HCT116 (cell line): ENCODE results near the gene UBAP2L. TPM values are rescaled to one million over a fixed set of nuclear protein-coding genes. Genes with fewer than 3 reads are reported as not detected.

Source experiments
- ATAC-seq: fragments of 200-7000 bp; cut with Tn5 transposase; 2 replicates; pipeline ENCODE4 v1.9.1; 2020; ENCODE audit warnings: mild to moderate bottlenecking, moderate library complexity
- BruUV-seq: library from RNA; stranded (reverse); fragments of 400-500 nt; replicated peaks from 2 replicates; lab custom pipeline; 2021; lab: Mats Ljungman, UMichigan
- CTCF ChIA-PET: fragments of 300-600 bp; sonication (Branson Sonifier 250); formaldehyde crosslinking; loops from one replicate; lab custom pipeline; 2021; ENCODE audit warnings: antibody characterized with exemption; lab: Charles Lee
- POLR2A ChIA-PET: fragments of 300-600, 350-600 bp; sonication (Branson Sonifier 250); formaldehyde crosslinking; loops from one replicate; lab custom pipeline; 2021; ENCODE audit warnings: antibody characterized with exemption; lab: Charles Lee
- RAD21 ChIA-PET, 2 experiments: fragments of 300-600 bp; sonication (Branson Sonifier 250); formaldehyde crosslinking; loops; one replicate each; lab custom pipeline; 2023; ENCODE audit warnings: low total read pairs in 2 of 2; ENCODE audit not compliant: uncharacterized antibody in 2 of 2, unreplicated experiment in 2 of 2, low non-redundant PET in 1 of 2; lab: Charles Lee
- DNase-seq: peaks from one replicate; pipeline ENCODE4 v3.0.0-alpha.2; 2010; ENCODE audit warnings: low read depth, low spot score
- H2AFZ ChIP-seq: fragments of 200-600 bp; shearing (Covaris generic), sonication (generic); 2 replicates; pipeline ENCODE4 v1.6.1; 2017; ENCODE audit warnings: low read depth, mixed run types, mixed read lengths, antibody characterized with exemption, low read length; ENCODE audit not compliant: poor library complexity, severe bottlenecking
- H3K27ac ChIP-seq: 2 replicates; pipeline ENCODE4 v1.5.1; 2012; ENCODE audit warnings: low read depth, low read length
- H3K27me3 ChIP-seq: fragments of 200-600 bp; sonication (generic); 2 replicates; pipeline ENCODE4 v1.6.1; 2016; ENCODE audit warnings: mixed run types, low read length, mixed read lengths; ENCODE audit not compliant: insufficient read depth
- H3K36me3 ChIP-seq, 2 experiments: fragments of 200-500 bp in 1 of 2; fragments of 200-600 bp in 1 of 2; sonication (Bioruptor generic) in 1 of 2; sonication (generic) in 1 of 2; 2 replicates each; pipeline versions ENCODE4 v1.5.1 to v1.6.1; 2014 to 2016; ENCODE audit warnings: low read length in 2 of 2, inconsistent platforms in 1 of 2, mixed read lengths in 1 of 2, mixed run types in 1 of 2; ENCODE audit not compliant: insufficient read depth in 2 of 2, control insufficient read depth in 1 of 2
- H3K4me1 ChIP-seq, 2 experiments: fragments of 200-600 bp in 1 of 2; sonication (generic) in 1 of 2; 2 replicates each; pipeline versions ENCODE4 v1.5.1 to v1.6.1; 2012 to 2017; ENCODE audit warnings: low read length in 2 of 2, inconsistent platforms in 1 of 2, mild to moderate bottlenecking in 1 of 2, mixed read lengths in 1 of 2, mixed run types in 1 of 2, moderate library complexity in 1 of 2; ENCODE audit not compliant: insufficient read depth in 2 of 2, control insufficient read depth in 1 of 2
- H3K4me2 ChIP-seq: fragments of 200-600 bp; sonication (generic); 2 replicates; pipeline ENCODE4 v1.6.1; 2017; ENCODE audit warnings: mixed run types, low read length, mixed read lengths
- H3K4me3 ChIP-seq, 2 experiments: fragments of 200-600 bp in 1 of 2; sonication (generic) in 1 of 2; replicated peaks in 1 of 2; 2 replicates each; pipeline ENCODE4 v1.5.1; 2011 to 2016; ENCODE audit warnings: low read length in 2 of 2, control low read depth in 1 of 2, low read depth in 1 of 2, mild to moderate bottlenecking in 1 of 2, mixed read lengths in 1 of 2, mixed run types in 1 of 2
- H3K79me2 ChIP-seq: fragments of 200-600 bp; sonication (generic); 2 replicates; pipeline ENCODE4 v1.6.1; 2017; ENCODE audit warnings: mild to moderate bottlenecking, mixed run types, low read length, moderate library complexity, mixed read lengths; ENCODE audit not compliant: insufficient read depth
- H3K9ac ChIP-seq: fragments of 200-600 bp; sonication (generic); 2 replicates; pipeline ENCODE4 v1.6.1; 2016; ENCODE audit warnings: low read length, mixed read lengths
- H3K9me2 ChIP-seq: fragments of 200-600 bp; sonication (generic), shearing (Covaris generic); 2 replicates; pipeline ENCODE4 v1.6.1; 2017; ENCODE audit warnings: mixed run types, mild to moderate bottlenecking, moderate library complexity; ENCODE audit not compliant: insufficient read depth
- H3K9me3 ChIP-seq, 2 experiments: fragments of 200-500 bp in 1 of 2; fragments of 200-600 bp in 1 of 2; sonication (Bioruptor generic) in 1 of 2; sonication (generic) in 1 of 2; 2 replicates each; pipeline ENCODE4 v1.6.1; 2014 to 2017; ENCODE audit warnings: low read length in 2 of 2, mixed read lengths in 2 of 2, inconsistent platforms in 1 of 2, low read depth in 1 of 2, mild to moderate bottlenecking in 1 of 2, mixed run types in 1 of 2, moderate library complexity in 1 of 2; ENCODE audit not compliant: control insufficient read depth in 1 of 2, insufficient read depth in 1 of 2
- H4K20me1 ChIP-seq: fragments of 200-600 bp; sonication (generic), shearing (Covaris generic); 2 replicates; pipeline ENCODE4 v1.6.1; 2017; ENCODE audit warnings: mixed run types, mild to moderate bottlenecking, moderate library complexity; ENCODE audit not compliant: insufficient read depth
- ATF3 ChIP-seq: IDR thresholded peaks from 2 replicates; pipeline ENCODE4 v1.6.1; 2012
- CBX3 ChIP-seq: IDR thresholded peaks from 2 replicates; pipeline ENCODE4 v1.6.1; 2012; ENCODE audit warnings: low read depth
- JUND ChIP-seq: IDR thresholded peaks from 2 replicates; pipeline ENCODE4 v1.6.1; 2012
- POLR2AphosphoS5 ChIP-seq: IDR thresholded peaks from 2 replicates; pipeline ENCODE4 v1.6.1; 2011; ENCODE audit warnings: mild to moderate bottlenecking, low read depth, low read length, moderate library complexity
- REST ChIP-seq: IDR thresholded peaks from 2 replicates; pipeline ENCODE4 v1.6.1; 2012; ENCODE audit warnings: low read depth
- SRF ChIP-seq: IDR thresholded peaks from 2 replicates; pipeline ENCODE4 v1.6.1; 2012; ENCODE audit warnings: low read depth
- TCF7L2 ChIP-seq: IDR thresholded peaks from 2 replicates; pipeline ENCODE4 v1.7.0; 2011; ENCODE audit warnings: borderline replicate concordance, inconsistent platforms; ENCODE audit not compliant: insufficient read depth, insufficient read length; ENCODE audit errors: extremely low read depth
- ZBTB33 ChIP-seq: IDR thresholded peaks from 2 replicates; pipeline ENCODE4 v1.6.1; 2011; ENCODE audit warnings: mild to moderate bottlenecking, low read length, moderate library complexity; ENCODE audit not compliant: insufficient replicate concordance; ENCODE audit errors: extremely low read depth
- ZNF274 ChIP-seq: fragments of 200-500 bp; sonication (Bioruptor generic); IDR thresholded peaks from 2 replicates; pipeline ENCODE4 v1.6.1; 2014; ENCODE audit warnings: mild to moderate bottlenecking, low read depth, low read length, inconsistent platforms
- intact Hi-C: fragments of 100-400 bp; cut with micrococcal nuclease; formaldehyde crosslinking; loops from 2 replicates; pipeline ENCODE4 v1.10.0; 2022
- total RNA-seq: library from RNA; stranded (reverse); gene quantifications from one replicate; pipeline ENCODE4 v1.2.1, GENCODE V29; 2021; ENCODE audit not compliant: unreplicated experiment

UBAP2L gene
- total RNA-seq, 1 experiment from 2014 or later: 189 TPM

GRCh38 chr1:154236855-154237254, 16.1 kb downstream of the UBAP2L start:
- H3K4me3 ChIP-seq: no peak overlapping the region
- ATAC-seq (no peak), DNase-seq (no peak)
- H2AFZ ChIP-seq: no peak overlapping the region
- H3K9me3 ChIP-seq: no peaks in the 10 kb centered on the region
- peaks cover 94% of the 10 kb centered on the region for H3K79me2 ChIP-seq
- TF ChIP-seq POLR2AphosphoS5 (no peak), ATF3 (no peak), JUND (no peak), CBX3 (no peak), ZBTB33 (no peak), ZNF274 (no peak), SRF (no peak), TCF7L2 (no peak), REST (no peak)
- ChIA-PET POLR2A (no interaction called here), CTCF (no interaction called here), RAD21 (no interaction called here)
- H3K27me3 ChIP-seq: no peaks in the 10 kb centered on the region
- H3K9ac ChIP-seq: no peak overlapping the region
- no peaks in the 10 kb centered on the region for H3K9me2 ChIP-seq
- no peak overlapping the region for H3K4me2 ChIP-seq
- H3K27ac ChIP-seq: no peak overlapping the region
- no TSS peak for BruUV-seq
- peaks cover 55 to 67% of the 10 kb centered on the region in 2 experiments for H3K36me3 ChIP-seq
- H3K4me1 ChIP-seq: no peaks in the 10 kb centered on the region
- peaks cover 13% of the 10 kb centered on the region; the same call in 1 of the 2 replicates for H4K20me1 ChIP-seq
- intact Hi-C loops: no loop called here
